ENCODE measurements around the gene ABCA2.

Gene ABCA2

DNA sequence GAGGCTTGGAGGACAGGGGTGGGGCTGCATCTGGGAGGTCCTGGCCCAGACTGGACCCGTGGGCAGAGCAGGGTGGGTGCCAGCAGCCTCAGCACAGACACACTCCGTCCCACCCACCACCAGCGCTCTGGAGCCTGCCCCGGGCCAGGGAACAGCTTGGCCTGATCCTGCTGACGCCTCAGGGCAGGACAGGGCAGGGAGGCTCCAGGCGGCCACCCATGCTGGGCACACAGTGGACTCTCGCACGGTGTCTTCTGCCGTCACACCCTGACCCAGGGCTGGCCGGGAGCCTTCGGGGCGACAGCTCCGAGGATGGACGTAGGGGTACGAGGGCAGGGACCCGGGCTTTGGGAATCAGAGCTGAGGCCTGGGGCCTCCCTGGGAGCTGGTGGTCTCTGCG lies 58.9 kb downstream of the ABCA2 start:
- in situ Hi-C loops (cut with HindIII; ENCODE audit: low sequenced_read_pairs) = no loop called here

DNA sequence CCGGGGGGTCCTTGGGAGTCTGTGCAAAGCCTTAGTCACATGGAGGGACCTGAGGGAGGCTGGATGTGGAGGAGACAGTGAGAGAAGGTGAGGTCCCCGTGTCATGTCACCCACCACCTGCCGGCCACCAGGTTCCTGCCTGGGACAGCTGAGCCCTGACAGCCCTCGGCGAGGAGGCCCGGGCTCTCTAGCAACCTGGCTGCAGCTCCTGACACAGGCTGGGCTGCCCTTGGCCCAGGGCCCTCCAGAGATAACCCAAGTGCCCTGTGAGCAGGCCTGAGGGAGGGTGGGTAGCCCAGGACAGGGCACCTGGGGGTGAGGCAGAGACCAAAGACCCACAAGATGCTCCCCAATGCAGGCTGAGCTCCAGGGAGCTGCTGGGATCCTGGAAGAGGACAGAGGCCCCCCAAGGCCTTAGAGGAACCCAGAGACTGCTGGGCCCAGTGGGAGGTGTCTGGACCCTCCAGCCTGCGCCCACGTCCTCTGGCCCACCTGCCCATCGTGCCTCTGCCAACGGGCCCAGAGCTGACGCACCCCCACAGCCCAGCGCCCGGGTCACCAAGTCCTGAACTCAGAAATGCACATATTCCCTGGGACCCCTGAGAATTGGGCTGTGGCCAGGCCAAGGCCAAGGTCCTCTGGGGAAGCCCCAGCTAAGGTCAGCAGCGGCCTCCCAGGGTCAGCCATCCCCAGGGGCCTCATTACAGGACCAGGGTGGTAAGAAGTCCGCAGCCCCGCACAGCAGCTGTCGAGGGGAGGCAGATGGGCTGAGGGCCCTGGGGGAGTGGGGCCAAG lies 59.5 kb downstream of the ABCA2 start:
- in situ Hi-C loops (cut with HindIII; ENCODE audit: low sequenced_read_pairs) = no loop called here

DNA sequence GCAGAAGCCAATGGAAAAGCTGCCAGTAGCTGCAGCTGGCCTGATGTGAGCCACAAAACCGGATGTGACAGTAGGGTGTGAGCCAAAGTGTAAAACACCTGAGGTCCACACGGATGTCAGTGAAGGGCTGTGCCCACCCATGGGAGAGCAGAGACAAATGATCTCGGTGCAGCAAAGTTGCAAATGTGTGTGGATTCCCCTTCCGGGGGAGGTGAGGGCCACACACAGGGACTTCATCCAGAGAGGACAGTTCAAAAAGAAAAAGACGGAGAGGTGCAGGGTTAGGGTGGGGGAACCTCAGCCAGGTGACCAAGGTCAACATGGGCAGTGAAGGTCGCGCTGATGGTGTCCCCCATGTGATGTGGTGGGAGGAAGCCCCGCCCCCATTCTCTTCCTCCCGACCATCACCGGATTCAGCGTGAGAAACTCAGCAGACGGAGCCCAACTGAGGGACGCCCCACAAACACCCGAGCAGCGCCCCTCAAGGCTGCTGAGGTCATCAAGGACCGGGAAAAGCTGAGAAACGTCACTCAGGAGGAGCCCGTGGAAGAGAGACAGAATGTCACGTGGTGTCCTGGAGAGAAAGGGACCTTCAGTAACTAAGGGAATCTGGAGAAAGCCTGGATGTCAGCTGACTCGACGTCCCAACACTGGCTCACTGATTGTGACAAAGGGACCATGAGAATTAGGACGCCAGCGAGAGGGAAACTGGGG lies 62.1 kb downstream of the ABCA2 start:
- in situ Hi-C loops (cut with HindIII; ENCODE audit: low sequenced_read_pairs) = no loop called here

DNA sequence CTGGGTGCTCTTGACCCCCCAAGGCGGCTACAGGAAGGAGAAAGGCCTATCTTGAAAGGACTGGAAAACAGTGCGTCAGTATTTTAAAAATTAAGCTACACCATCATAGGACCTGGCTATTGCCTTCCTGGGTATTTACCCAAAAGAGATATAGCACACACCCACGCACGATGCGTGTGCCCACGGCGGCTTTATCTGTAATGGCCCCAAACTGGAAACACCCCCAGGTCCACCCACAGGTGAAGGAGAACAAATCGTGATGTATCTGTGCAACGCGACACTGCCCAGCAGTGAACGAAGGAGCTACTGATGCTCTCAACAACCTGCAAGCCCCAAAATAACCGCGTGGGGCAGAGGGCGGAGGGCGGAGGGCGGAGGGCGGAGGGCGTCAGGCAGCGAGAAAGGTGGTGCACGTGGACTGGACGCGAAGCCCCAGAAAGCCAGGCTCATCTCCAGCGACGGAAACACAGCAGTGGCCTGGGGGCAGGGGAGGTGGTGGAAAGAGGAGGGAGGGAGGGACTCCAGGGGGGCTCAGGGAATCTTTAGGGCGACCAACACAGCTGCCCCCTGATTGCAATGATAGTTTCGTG lies 63.1 kb downstream of the ABCA2 start:
- in situ Hi-C loops (cut with HindIII; ENCODE audit: low sequenced_read_pairs) = no loop called here

DNA sequence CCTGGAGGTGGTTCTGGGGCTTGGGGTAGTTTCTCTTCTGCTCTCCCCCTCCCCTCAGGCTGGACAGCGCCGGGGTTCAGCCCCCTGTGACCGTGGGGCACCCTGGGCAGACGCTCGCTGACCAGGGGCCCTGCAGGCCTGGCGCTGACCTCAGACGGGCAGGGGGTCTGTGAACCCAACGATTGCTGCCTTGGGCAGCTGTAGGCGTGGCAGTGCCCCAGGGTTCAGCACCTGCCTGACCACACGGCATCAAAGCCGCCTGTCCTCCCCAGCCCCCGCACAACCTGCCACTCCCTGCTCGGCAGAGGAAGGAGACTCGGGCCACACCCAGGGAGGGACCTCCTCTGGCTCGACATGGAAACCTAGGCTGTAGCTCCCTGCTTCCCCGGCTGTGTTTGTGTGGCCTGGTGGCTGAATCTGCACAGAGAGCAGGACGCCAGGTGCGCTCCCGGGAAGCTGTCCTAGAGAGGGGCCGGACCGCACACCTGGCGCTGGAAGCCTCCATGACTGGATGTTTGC lies 63.8 kb downstream of the ABCA2 start:
- in situ Hi-C loops (cut with HindIII; ENCODE audit: low sequenced_read_pairs) = no loop called here

DNA sequence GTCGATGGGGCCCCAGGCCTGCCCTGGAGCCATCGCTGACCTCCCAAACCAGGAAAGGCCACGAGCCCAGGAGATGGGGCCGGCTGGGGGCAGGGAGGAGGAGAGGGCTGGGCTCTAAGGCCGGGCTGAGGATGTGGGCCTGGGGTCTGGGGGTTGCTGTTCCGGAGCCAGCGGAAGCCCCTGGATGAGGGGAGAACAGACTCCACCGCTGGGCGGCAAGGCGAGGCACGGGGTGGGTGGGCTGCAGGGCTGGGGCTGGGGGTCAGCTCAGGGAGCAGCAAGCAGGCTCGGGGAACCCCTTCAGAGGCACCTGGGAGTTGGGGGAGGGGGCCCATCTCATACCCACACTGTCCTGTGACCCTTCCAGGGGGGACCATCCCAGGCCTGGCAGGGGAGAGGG lies 64.3 kb downstream of the ABCA2 start:
- in situ Hi-C loops (cut with HindIII; ENCODE audit: low sequenced_read_pairs) = no loop called here

DNA sequence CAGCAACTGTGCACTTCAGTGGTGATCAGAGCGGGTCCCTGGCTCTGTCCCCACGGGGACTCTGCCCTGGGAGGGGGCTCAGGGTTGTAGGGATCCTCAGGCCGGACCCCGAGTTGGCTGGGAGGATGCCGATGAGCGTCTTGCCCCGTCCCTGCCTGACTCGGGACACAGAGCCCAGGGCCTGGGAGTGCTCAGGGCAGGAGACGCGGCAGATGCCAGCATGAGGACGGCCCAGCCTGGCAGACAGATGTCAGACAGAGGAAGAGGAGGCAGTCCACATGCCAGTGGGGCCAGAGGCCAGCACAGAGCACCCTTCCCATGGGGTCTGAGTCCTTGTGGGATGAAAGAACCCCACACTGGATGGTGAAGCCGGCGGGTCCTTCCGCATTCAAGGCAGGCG lies 64.7 kb downstream of the ABCA2 start:
- in situ Hi-C loops (cut with HindIII; ENCODE audit: low sequenced_read_pairs) = no loop called here

DNA sequence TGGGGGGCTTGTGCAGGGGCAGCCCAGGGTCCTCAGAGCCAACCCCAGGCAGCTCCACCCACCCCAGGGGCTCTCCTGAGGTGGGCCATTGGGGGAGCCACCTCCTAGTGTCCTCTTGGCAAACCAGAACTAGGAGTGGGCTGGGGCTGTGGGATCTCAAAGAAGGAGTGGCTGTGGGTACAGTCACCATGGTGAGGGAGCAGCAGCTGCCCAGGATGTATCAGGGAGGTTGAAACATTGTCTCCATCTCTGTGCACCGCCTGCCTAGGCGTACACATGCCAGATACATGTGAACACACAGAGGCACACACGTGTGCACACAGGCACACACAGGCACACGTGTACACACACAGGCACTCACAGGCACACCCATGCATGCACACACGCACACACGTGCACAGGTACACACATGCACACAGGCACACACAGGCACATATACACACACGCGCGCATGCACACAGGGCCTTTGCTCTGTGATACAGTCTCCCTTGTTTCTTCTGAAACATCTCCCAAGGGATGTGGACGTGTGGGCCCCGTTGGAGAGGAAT lies 65.3 kb downstream of the ABCA2 start:
- in situ Hi-C loops (cut with HindIII; ENCODE audit: low sequenced_read_pairs) = no loop called here

DNA sequence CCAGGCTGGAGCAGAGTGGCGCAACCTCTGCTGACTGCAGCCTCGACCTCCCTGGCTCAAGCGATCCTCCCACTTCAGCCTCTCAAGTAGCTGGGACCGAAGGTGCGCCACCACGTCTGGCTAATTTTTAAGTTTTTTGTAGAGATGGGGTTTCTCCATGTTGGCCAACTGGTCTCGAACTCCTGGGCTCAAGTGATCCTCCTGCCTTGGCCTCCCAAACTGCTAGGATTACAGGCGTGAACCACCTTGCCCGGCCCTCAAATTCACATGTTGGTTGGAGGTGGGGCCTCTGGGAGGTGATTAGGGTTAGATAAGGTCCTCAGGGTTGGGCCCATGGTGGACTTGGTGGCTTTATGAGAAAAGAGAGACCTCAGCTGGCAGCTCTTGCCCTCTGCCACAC lies 65.9 kb downstream of the ABCA2 start:
- in situ Hi-C loops (cut with HindIII; ENCODE audit: low sequenced_read_pairs) = no loop called here

DNA sequence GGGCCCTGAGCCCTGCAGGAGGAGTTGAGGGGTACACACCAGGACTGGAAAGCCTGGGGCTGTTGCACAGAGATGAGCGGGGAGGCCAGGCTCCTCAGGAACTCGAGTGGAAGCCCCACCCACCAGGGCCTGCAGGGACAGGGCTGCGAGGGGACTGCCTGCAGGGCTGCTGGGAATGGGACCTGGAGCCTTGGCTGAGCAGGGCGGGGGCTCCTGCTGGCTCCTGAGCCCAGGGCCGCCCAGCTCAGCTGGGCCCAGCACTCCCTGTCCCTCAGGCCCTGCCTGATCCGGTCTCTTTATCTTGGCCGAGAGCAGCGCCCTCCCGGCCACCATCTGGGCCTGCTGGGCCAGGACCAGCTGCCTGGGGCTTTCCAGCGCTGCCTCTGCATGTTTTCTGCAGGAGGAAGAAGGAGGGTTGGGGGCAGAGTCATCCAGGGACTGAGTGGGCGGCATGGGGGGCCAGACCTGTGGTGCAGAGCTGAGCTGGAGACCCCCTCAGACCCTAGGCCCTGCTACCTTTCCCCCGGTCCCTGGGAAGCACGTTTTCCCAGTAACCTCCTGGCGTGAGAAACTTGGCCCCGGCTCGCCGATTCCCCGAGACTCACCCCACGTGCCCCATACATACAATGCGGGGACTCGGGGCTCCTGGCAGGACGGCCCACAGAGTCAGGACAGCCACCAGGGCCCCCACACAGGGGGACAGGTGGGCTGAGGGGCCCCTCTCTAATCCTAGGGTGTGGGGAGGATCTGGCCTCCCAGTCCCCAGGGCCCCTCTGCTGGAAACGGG lies 66.6 kb downstream of the ABCA2 start:
- in situ Hi-C loops (cut with HindIII; ENCODE audit: low sequenced_read_pairs) = no loop called here

DNA sequence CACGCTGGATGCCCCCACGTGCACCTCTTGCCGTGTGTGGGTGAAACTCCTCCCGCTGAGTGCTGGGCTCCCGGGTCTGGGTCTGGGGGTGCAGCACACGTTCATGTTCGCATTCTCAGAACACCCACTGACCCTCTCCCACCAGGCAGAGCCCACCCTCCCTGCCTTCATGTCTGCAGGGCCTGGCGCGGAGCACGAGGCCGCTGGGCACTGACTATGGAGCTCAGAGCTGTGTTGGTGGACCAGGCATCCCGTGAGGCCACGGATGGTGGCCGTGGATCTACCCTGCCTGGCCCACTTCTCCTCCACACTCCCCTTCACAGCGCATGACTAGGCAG lies 67.1 kb downstream of the ABCA2 start:
- in situ Hi-C loops (cut with HindIII; ENCODE audit: low sequenced_read_pairs) = no loop called here

DNA sequence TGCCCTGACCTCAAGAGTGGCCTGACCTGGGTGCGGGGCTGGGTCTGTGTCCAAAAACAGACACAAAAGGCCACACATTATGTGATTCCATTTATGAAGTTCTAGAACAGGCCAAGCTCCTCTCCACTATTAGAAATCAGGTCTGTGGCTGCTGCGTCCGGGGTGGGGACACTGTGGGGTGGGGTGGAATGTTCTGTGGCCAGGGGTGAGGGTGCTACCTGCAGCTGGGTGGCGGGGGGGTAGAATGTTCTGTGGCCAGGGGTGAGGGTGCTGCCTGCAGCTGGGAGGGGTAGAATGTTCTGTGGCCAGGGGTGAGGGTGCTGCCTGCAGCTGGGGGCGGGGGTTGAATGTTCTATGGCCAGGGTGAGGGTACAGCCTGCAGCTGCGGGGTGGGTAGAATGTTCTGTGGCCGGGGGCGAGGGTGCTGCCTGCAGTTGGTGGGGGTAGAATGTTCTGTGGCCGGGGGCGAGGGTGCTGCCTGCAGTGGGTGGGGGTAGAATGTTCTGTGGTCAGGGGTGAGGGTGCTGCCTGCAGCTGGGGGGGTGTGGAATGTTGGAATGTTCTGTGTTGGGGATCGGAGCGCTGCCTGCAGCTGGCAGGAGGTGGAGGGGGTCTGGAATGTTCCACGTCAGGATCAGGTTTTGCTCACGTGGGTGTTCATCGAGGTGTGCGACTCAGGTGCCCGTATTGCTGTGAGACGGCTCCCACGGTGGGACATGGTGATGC lies 67.7 kb downstream of the ABCA2 start:
- in situ Hi-C loops (cut with HindIII; ENCODE audit: low sequenced_read_pairs) = no loop called here

DNA sequence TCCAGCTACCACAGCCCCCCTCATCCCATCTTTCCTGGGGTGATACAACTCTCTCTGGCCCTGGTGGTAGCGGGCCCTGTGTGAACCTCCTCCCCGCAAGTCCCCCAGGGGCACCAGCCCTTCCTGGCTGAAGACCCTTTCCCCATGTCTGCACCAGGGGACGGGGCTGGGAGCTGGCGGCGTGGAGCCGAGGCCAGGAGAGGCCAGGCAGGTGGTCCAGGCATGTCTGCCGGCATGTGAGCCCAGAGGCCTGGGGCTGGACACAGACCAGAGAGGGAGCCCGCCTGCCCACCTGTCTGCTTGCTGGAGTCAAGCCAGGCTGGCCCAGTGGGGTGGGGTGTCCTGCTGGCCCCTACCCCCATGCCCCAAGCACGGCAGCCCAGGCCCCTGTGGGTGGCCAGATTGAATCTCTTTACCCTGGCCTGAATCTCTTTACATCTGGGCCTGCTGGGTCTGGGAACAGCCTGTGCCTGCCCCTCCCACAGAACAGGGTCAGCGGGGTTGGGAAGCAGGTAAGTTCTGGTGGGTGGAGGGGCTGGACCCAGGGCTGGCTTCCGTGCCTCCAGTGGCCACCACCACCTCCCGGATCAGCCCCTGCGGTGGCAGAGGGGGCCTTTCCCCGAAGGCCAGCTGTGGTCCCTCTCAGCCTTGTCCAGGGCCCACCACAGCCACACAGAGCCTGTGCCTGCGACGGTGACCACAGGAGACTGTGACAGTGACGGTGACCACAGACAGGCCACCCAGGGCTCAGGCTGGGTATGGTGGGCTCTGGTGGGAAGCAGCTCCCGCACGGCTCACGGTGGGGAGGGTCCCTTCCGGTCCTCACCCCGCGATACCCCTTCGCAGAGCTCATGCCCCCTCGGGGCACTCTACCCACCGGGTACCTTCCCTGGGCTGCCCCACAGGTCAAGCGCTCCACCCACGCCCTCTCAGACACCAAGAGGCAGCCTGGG lies 68.9 kb downstream of the ABCA2 start:
- in situ Hi-C loops (cut with HindIII; ENCODE audit: low sequenced_read_pairs) = no loop called here

DNA sequence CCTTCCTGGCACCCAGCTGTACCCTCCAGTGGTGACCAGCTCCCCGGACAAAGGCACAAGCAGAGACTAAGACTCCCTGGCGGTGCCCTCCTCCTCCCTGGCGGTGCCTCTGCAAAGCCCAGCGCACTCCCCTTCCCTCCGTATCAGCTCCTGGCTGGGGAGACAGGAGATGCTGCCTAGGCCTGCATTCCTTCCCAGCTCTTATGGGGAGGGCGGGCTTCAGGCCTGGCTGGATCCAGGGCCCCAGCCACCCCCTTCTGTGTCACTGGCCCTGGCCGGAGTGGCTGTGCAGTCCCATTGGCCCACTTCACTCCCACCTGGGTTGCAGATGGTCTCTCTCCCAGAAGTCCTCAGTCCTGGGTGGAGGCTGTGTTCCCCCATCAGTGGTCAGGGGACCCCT lies 69.6 kb downstream of the ABCA2 start:
- in situ Hi-C loops (cut with HindIII; ENCODE audit: low sequenced_read_pairs) = no loop called here

DNA sequence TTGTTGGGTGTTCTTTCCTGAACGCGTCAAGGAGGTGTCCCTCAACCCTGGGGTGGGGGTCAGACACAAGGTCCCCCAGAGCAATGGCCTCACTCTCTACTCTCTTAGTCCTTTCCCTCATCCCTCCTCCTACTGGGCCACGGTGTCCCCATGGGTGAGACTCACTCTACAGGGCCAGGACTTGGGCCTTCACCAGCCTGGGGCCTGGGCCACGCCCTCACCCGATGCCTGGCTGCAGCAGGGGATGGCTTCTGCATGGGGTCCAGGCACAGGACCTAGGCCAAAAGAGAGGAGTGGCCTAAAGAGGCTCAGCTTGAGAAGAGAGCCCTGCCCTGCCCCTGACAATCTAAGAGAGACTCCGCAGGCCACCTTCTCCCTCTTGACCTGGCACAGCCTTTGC lies 70.1 kb downstream of the ABCA2 start:
- in situ Hi-C loops (cut with HindIII; ENCODE audit: low sequenced_read_pairs) = no loop called here

DNA sequence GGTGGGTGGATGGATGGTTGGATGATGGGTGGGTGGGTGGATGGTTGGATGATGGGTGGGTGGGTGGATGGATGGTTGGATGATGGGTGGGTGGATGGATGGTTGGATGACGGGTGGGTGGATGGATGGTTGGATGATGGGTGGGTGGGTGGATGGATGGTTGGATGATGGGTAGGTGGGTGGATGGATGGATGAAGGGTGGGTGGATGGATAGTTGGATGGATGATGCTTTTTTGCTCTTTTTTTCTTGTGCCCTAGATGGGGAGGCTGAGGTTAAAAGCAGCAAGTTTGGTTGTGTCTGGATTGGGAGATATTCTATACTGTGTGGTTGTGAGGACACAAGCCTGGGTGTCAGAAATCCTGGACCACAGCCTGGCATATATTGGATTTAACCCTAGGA lies 70.6 kb downstream of the ABCA2 start:
- in situ Hi-C loops (cut with HindIII; ENCODE audit: low sequenced_read_pairs) = no loop called here

Data from DLD1 (cell line).